Fibroblast of peridontal ligament (primary cell): ENCODE measurements around the gene YJEFN3.

Experiments used
- DNase-seq: peaks from one replicate; pipeline ENCODE4 v3.0.0-alpha.2; 2010; ENCODE audit errors: extremely low read depth

Gene YJEFN3

GRCh38 chr19:19498255-19498991, 30.3 kb upstream of the YJEFN3 start:
- no peak for DNase-seq

GRCh38 chr19:19499272-19499995, 29.3 kb upstream of the YJEFN3 start:
- DNase-seq = no peak

GRCh38 chr19:19500975-19501644, 27.6 kb upstream of the YJEFN3 start:
- DNase-seq = no peak

GRCh38 chr19:19501798-19502197, 26.9 kb upstream of the YJEFN3 start:
- DNase-seq = no peak

- no peak for DNase-seq
Observed at GRCh38 chr19:19502281-19502680, 26.4 kb upstream of the YJEFN3 start.

- DNase-seq = no peak
Observed at GRCh38 chr19:19502808-19503602, 25.7 kb upstream of the YJEFN3 start.

- DNase-seq = no peak
Observed at GRCh38 chr19:19504754-19505668, 23.7 kb upstream of the YJEFN3 start.

GRCh38 chr19:19505669-19506326, 22.9 kb upstream of the YJEFN3 start:
- DNase-seq = no peak

GRCh38 chr19:19506592-19506991, 22.1 kb upstream of the YJEFN3 start:
- DNase-seq = no peak

GRCh38 chr19:19507354-19507753, 21.4 kb upstream of the YJEFN3 start:
- no peak for DNase-seq

GRCh38 chr19:19508217-19508616, 20.5 kb upstream of the YJEFN3 start:
- no peak for DNase-seq

GRCh38 chr19:19510432-19510831, 18.3 kb upstream of the YJEFN3 start:
- no peak for DNase-seq

- DNase-seq = no peak
Observed at GRCh38 chr19:19513682-19514081, 15.0 kb upstream of the YJEFN3 start.

GRCh38 chr19:19514215-19514657, 14.5 kb upstream of the YJEFN3 start:
- DNase-seq = no peak

GRCh38 chr19:19514881-19515641, 13.7 kb upstream of the YJEFN3 start, which contains the start of gene TSSK6:
TSSK6 (minus strand) TSS chr19:19515548; CDS start chr19:19515427, 121 bp downstream.
- DNase-seq = no peak

GRCh38 chr19:19515642-19516519, 12.8 kb upstream of the YJEFN3 start, which contains the start of gene NDUFA13:
NDUFA13 (plus strand) TSS chr19:19516225; CDS start chr19:19516239, 14 bp downstream.
- DNase-seq = peak; percentile 92

GRCh38 chr19:19517235-19517619, 11.5 kb upstream of the YJEFN3 start:
- no peak for DNase-seq

- DNase-seq = no peak
Observed at GRCh38 chr19:19520989-19521388, 7.7 kb upstream of the YJEFN3 start.
